ENCODE results near the gene STXBP6.
"Not testable (repeated sequence)": the region's sequence is repeated elsewhere in the genome, so short reads cannot be mapped to it uniquely, and the experiment has no call there.

Gene STXBP6

DNA sequence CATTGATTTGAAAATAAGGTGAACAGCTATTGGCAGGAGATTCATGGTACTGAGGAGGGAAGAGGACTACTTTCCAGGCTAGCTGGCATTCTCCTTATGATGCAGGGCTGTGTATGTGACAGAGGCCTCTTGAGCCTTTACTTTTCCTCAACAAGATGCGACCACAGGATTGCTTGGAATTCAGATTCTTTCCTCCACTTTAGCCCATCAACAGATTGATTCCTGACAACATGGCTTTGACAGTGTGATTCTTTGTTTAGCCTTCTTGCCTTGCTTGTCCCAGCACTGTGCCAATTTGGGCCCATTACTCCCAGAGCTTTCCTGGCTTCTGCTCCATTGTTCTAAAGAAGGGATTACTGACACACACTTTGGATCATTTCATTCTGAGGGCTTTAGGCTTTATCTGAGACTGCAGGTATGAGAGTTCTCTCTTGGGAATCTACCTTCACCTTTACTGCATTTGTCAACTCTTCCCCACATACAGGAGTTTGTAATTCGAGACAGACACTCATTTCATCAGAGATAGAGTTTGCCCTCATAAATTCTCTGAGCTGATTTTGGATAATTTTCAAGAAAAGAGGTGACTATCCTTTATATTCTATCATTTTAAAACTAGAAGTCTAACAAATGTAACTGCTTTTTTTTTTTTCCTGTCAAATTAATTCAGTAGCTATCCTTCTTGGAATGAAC is 209.6 kb downstream of the STXBP6 start:
- peak overlapping the region in 1 of 2 donors; percentile 34 for H3K27ac ChIP-seq (ENCODE audit: low read depth in 2 of 2, low read length in 2 of 2)
- no peaks in the 10 kb centered on the region for H3K9me3 ChIP-seq (ENCODE audit: control insufficient read depth in 2 of 2, low read length in 2 of 2)
- no peaks in the 10 kb centered on the region for H3K27me3 ChIP-seq (ENCODE audit: control insufficient read depth in 2 of 2, insufficient read depth in 2 of 2, low read length in 2 of 2)
- H3K9ac ChIP-seq (ENCODE audit: low read depth in 1 of 2, low read length in 2 of 2), result no peak overlapping the region
- peaks cover 15 to 41% of the 10 kb centered on the region in 2 donors for H3K4me1 ChIP-seq (ENCODE audit: control insufficient read depth in 2 of 2, insufficient read depth in 2 of 2, low read length in 2 of 2)
- H3K4me3 ChIP-seq (ENCODE audit: low read length in 2 of 2), result peak overlapping the region in 1 of 2 donors; percentile 1
- no peaks in the 10 kb centered on the region for H3K36me3 ChIP-seq (ENCODE audit: control insufficient read depth in 2 of 2, insufficient read depth in 2 of 2, low read length in 2 of 2)

DNA sequence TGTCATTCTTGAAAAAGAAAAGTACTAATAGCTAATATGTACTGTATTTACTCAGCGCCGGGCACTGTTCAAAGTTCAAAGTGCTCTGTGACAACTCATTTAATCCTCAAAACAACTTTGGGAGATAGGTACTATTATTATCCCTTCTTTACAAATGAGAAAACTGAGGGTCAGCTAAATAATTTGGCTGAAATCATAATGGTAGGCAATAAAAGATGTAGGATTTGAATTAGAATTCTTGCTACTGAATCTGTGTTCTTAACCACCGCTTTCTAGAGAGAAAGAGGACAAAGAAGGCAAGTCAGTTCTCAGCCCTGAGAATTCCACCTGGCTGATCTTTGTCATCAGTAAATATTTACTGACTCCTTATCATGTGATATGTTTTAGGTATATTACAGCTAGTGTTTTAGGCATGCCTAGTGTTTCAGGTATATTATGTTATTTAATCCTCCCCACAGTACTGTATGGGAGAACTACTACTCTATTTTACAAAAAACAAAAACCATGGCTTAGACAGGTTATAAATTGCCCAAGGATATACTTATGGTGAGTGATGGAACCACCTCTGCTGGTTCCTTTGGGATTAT is 210.2 kb downstream of the STXBP6 start:
- Histone ChIP-seq H3K27ac (ENCODE audit: low read depth in 2 of 2, low read length in 2 of 2) (peak overlapping the region in 1 of 2 donors; percentile 34), H3K9me3 (ENCODE audit: control insufficient read depth in 2 of 2, low read length in 2 of 2) (no peaks in the 10 kb centered on the region), H3K27me3 (ENCODE audit: control insufficient read depth in 2 of 2, insufficient read depth in 2 of 2, low read length in 2 of 2) (no peaks in the 10 kb centered on the region), H3K36me3 (ENCODE audit: control insufficient read depth in 2 of 2, insufficient read depth in 2 of 2, low read length in 2 of 2) (no peaks in the 10 kb centered on the region), H3K4me1 (ENCODE audit: control insufficient read depth in 2 of 2, insufficient read depth in 2 of 2, low read length in 2 of 2) (peaks cover 15 to 41% of the 10 kb centered on the region in 2 donors), H3K9ac (ENCODE audit: low read depth in 1 of 2, low read length in 2 of 2) (no peak overlapping the region), H3K4me3 (ENCODE audit: low read length in 2 of 2) (no peak overlapping the region)

DNA sequence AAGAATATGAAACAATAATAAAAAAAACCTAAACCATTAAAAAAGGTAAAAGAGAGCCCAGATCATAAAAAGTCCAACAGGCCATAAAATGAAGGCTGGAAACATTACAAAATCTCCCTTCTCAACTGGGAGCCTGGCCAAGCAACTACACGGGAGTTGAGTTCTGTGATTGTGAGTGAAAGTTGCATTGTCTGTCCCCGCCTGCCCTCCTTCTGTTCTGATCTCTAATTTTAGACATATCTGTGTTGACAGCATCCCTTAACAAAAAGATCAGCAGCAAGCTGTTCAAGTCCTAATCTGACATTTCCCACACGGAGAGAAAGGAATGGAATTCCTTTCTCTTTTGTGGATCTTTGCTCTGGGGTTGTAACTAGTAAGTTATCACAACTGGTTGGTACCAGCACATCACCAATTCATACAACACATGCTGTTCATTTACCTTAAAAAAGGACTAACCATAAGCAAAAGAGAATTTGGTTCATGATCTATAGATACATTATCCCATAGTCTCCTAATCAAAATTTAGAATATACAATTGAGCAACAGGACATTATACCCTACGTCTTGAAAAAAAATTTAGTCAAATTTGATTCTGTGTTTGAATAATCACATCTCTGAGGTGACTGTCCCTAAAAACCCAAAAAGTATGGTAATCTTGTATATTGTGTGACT is 210.9 kb downstream of the STXBP6 start:
- peaks cover 12 to 35% of the 10 kb centered on the region in 2 donors for H3K4me1 ChIP-seq (ENCODE audit: control insufficient read depth in 2 of 2, insufficient read depth in 2 of 2, low read length in 2 of 2)
- H3K27ac ChIP-seq (ENCODE audit: low read depth in 2 of 2, low read length in 2 of 2), result peak overlapping the region in 1 of 2 donors; percentile 63
- no peaks in the 10 kb centered on the region for H3K27me3 ChIP-seq (ENCODE audit: control insufficient read depth in 2 of 2, insufficient read depth in 2 of 2, low read length in 2 of 2)
- peak overlapping the region in 1 of 2 donors; percentile 10 for H3K9ac ChIP-seq (ENCODE audit: low read depth in 1 of 2, low read length in 2 of 2)
- no peaks in the 10 kb centered on the region for H3K9me3 ChIP-seq (ENCODE audit: control insufficient read depth in 2 of 2, low read length in 2 of 2)
- peak overlapping the region; percentile 1 to 17 for H3K4me3 ChIP-seq (ENCODE audit: low read length in 2 of 2)
- H3K36me3 ChIP-seq (ENCODE audit: control insufficient read depth in 2 of 2, insufficient read depth in 2 of 2, low read length in 2 of 2), result no peaks in the 10 kb centered on the region

DNA sequence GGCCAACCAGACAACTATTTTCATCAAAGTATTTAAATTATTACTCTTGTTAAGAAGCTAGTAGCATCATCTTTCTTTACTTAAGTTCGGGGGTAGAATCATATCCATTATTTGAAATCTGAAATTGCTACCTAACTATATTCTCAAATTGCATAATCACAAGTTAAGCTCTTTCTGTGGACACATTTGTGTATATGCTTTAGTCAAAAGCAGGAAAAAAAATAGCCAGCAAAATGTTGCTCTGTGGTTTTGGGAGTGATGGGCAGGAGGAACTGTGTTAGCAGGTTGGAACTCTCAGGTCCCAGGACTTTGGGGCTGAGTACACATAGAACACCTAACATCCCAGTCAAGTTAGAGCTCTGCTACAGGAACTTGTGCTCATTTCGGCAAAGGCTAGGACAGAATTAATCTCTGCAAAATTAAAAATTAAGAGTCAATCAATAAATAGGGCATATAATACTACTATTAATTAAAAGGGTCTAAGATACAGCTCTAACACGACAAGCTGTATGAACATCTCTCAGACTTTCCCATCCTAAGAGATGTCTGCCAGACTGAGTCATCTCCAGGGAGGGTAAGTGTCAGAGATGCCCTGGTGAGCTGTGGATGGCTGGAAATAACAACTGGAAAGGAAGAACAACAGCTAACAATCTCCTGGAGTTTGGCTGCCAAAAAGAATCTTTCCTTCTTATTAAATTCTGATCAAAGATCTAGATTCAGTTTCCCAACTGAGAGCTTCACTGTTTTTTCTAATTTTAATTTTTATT is 212.5 kb downstream of the STXBP6 start:
- Histone ChIP-seq H3K9ac (ENCODE audit: low read depth in 1 of 2, low read length in 2 of 2) (no peak overlapping the region), H3K4me1 (ENCODE audit: control insufficient read depth in 2 of 2, insufficient read depth in 2 of 2, low read length in 2 of 2) (peaks cover 6 to 26% of the 10 kb centered on the region in 2 donors), H3K9me3 (ENCODE audit: control insufficient read depth in 2 of 2, low read length in 2 of 2) (no peaks in the 10 kb centered on the region), H3K4me3 (ENCODE audit: low read length in 2 of 2) (no peak overlapping the region), H3K36me3 (ENCODE audit: control insufficient read depth in 2 of 2, insufficient read depth in 2 of 2, low read length in 2 of 2) (no peaks in the 10 kb centered on the region), H3K27me3 (ENCODE audit: control insufficient read depth in 2 of 2, insufficient read depth in 2 of 2, low read length in 2 of 2) (no peaks in the 10 kb centered on the region), H3K27ac (ENCODE audit: low read depth in 2 of 2, low read length in 2 of 2) (no peak overlapping the region)

DNA sequence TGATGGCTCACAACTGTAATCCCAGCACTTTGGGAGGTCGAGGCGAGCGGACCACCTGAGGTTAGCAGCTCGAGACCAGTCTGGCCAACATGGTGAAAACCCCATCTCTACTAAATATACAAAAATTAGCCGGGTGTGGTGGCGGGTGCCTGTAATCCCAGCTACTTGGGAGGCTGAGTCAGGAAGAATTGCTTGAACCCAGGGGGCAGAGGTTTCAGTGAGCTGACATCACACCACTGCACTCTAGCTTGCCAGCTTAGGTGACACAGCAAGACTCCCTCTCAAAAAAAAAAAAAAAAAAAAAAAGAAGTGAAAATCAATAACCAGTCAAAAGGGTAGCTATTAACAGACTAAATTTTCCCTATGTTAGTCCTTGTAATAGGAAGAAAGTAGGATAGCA is 213.6 kb downstream of the STXBP6 start:
- not testable (repeated sequence) for H3K27me3 ChIP-seq (ENCODE audit: control insufficient read depth in 2 of 2, insufficient read depth in 2 of 2, low read length in 2 of 2); H3K4me3 ChIP-seq (ENCODE audit: low read length in 2 of 2); H3K27ac ChIP-seq (ENCODE audit: low read depth in 2 of 2, low read length in 2 of 2); H3K36me3 ChIP-seq (ENCODE audit: control insufficient read depth in 2 of 2, insufficient read depth in 2 of 2, low read length in 2 of 2); H3K9me3 ChIP-seq (ENCODE audit: control insufficient read depth in 2 of 2, low read length in 2 of 2); H3K9ac ChIP-seq (ENCODE audit: low read depth in 1 of 2, low read length in 2 of 2)
- peaks cover 6 to 19% of the 10 kb centered on the region in 2 donors for H3K4me1 ChIP-seq (ENCODE audit: control insufficient read depth in 2 of 2, insufficient read depth in 2 of 2, low read length in 2 of 2)

DNA sequence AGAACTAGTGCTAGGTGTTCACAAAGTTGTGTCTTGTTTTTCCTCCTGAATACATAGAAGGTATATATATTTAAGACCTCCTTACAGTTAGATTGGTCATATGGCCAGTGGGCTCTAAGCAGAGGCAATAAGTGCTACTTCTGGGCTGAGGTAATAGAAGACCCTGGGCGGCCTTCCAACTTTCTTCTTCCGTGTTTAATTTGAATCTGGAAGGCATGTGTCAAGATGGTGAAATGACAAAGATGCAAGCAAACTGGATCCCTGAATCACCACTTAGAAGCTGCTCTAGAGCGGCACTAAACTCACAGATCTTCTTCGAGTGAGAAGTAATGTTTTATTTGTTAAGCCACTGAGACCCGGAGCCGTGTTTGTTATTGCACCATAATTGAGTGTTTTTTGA is 215.0 kb downstream of the STXBP6 start:
- H3K4me3 ChIP-seq (ENCODE audit: low read length in 2 of 2), result no peak overlapping the region
- H3K9me3 ChIP-seq (ENCODE audit: control insufficient read depth in 2 of 2, low read length in 2 of 2), result no peaks in the 10 kb centered on the region
- no peak overlapping the region for H3K27ac ChIP-seq (ENCODE audit: low read depth in 2 of 2, low read length in 2 of 2)
- no peak overlapping the region for H3K9ac ChIP-seq (ENCODE audit: low read depth in 1 of 2, low read length in 2 of 2)
- H3K4me1 ChIP-seq (ENCODE audit: control insufficient read depth in 2 of 2, insufficient read depth in 2 of 2, low read length in 2 of 2), result peaks cover 1 to 14% of the 10 kb centered on the region in 2 donors
- H3K27me3 ChIP-seq (ENCODE audit: control insufficient read depth in 2 of 2, insufficient read depth in 2 of 2, low read length in 2 of 2), result no peaks in the 10 kb centered on the region
- H3K36me3 ChIP-seq (ENCODE audit: control insufficient read depth in 2 of 2, insufficient read depth in 2 of 2, low read length in 2 of 2), result no peaks in the 10 kb centered on the region

DNA sequence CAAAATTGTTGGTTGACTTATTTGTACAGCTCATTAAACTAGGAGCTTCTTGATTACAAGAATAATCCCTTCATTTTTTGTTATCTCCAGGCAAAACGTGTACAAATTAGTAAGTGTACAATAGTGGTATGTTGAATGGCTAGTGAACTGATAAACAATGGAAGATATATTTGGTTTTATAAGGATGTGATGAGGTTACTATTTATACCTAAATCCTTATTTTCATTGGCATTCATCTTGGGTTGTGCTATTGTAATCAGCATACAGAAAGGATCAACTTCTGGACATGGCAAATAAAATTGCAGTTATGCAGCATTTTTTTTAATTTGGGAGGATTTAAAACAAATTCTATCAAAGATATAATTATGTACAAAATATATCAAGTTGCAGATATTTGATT is 216.6 kb downstream of the STXBP6 start:
- Histone ChIP-seq H3K9me3 (ENCODE audit: control insufficient read depth in 2 of 2, low read length in 2 of 2) (no peaks in the 10 kb centered on the region), H3K36me3 (ENCODE audit: control insufficient read depth in 2 of 2, insufficient read depth in 2 of 2, low read length in 2 of 2) (no peaks in the 10 kb centered on the region), H3K27ac (ENCODE audit: low read depth in 2 of 2, low read length in 2 of 2) (no peak overlapping the region), H3K9ac (ENCODE audit: low read depth in 1 of 2, low read length in 2 of 2) (no peak overlapping the region), H3K27me3 (ENCODE audit: control insufficient read depth in 2 of 2, insufficient read depth in 2 of 2, low read length in 2 of 2) (no peaks in the 10 kb centered on the region), H3K4me3 (ENCODE audit: low read length in 2 of 2) (no peak overlapping the region), H3K4me1 (ENCODE audit: control insufficient read depth in 2 of 2, insufficient read depth in 2 of 2, low read length in 2 of 2) (no peaks in the 10 kb centered on the region)

DNA sequence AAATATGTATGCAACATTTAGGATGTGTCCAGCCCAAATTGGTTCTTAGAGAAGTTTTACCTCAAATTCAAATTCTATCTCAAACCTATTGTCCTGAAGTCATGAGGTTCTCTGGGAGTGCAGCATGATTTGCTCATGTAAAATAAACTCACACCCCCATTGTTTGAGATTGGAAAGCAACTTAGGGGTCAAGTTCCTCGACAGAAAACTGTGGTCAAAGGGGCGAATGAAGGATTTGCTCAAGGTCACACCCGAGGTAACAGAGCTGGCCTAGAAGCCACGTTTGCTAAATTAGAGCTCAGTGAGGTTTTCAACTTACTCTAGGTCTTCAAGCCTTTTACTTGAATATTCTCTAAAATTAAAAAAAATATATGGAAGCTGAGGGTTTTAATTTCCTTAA is 218.3 kb downstream of the STXBP6 start:
- Histone ChIP-seq H3K4me3 (ENCODE audit: low read length in 2 of 2) (no peak overlapping the region), H3K9me3 (ENCODE audit: control insufficient read depth in 2 of 2, low read length in 2 of 2) (no peaks in the 10 kb centered on the region), H3K27me3 (ENCODE audit: control insufficient read depth in 2 of 2, insufficient read depth in 2 of 2, low read length in 2 of 2) (no peaks in the 10 kb centered on the region), H3K27ac (ENCODE audit: low read depth in 2 of 2, low read length in 2 of 2) (no peak overlapping the region), H3K9ac (ENCODE audit: low read depth in 1 of 2, low read length in 2 of 2) (no peak overlapping the region), H3K4me1 (ENCODE audit: control insufficient read depth in 2 of 2, insufficient read depth in 2 of 2, low read length in 2 of 2) (no peaks in the 10 kb centered on the region), H3K36me3 (ENCODE audit: control insufficient read depth in 2 of 2, insufficient read depth in 2 of 2, low read length in 2 of 2) (no peaks in the 10 kb centered on the region)

DNA sequence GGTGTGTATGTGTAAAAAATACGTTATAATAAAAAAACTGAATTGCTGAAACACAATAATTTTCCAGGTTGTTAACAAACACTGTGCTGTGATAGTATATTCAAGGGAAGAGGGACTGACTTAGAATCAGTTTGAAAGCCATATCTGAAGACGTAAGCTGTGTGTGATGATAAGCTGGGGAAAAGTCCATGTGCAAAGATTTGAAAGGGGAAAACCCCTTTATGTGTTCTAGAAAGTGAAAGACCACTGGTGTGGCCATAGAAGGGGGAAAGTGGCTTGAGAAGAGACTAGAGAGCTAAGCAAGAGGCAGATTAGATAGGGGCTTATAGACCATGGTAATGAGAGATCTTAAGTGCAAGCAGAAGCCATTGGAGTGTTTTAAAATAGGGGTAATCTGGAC is 220.1 kb downstream of the STXBP6 start:
- Histone ChIP-seq H3K36me3 (ENCODE audit: control insufficient read depth in 2 of 2, insufficient read depth in 2 of 2, low read length in 2 of 2) (no peaks in the 10 kb centered on the region), H3K4me1 (ENCODE audit: control insufficient read depth in 2 of 2, insufficient read depth in 2 of 2, low read length in 2 of 2) (no peaks in the 10 kb centered on the region)

DNA sequence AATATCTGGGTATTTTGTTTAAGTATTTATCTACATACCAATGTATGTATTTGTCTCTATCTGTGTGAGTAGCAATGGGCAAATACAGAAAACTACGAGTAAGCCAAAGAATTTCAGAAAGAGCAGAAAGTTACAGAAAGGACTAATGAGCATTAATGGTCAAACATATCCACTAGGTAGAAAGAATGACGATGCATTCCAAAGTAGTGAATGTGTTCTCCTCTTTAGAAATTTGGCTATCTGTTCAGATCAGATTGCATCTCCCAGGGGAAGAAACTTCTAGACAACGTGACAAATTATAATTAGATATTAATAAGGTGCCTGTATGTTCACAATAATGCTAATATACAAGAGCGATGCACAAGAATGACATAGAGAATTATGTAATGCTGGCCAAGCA is 221.5 kb downstream of the STXBP6 start:
- Histone ChIP-seq H3K9me3 (ENCODE audit: control insufficient read depth in 2 of 2, low read length in 2 of 2) (no peaks in the 10 kb centered on the region), H3K4me3 (ENCODE audit: low read length in 2 of 2) (no peak overlapping the region), H3K27me3 (ENCODE audit: control insufficient read depth in 2 of 2, insufficient read depth in 2 of 2, low read length in 2 of 2) (no peaks in the 10 kb centered on the region), H3K27ac (ENCODE audit: low read depth in 2 of 2, low read length in 2 of 2) (no peak overlapping the region), H3K4me1 (ENCODE audit: control insufficient read depth in 2 of 2, insufficient read depth in 2 of 2, low read length in 2 of 2) (no peaks in the 10 kb centered on the region), H3K36me3 (ENCODE audit: control insufficient read depth in 2 of 2, insufficient read depth in 2 of 2, low read length in 2 of 2) (no peaks in the 10 kb centered on the region), H3K9ac (ENCODE audit: low read depth in 1 of 2, low read length in 2 of 2) (no peak overlapping the region)

More for the DNA sequence above, 220.1 kb downstream of the STXBP6 start:
- Histone ChIP-seq H3K27ac (ENCODE audit: low read depth in 2 of 2, low read length in 2 of 2) (no peak overlapping the region), H3K27me3 (ENCODE audit: control insufficient read depth in 2 of 2, insufficient read depth in 2 of 2, low read length in 2 of 2) (no peaks in the 10 kb centered on the region), H3K4me3 (ENCODE audit: low read length in 2 of 2) (no peak overlapping the region), H3K9me3 (ENCODE audit: control insufficient read depth in 2 of 2, low read length in 2 of 2) (no peaks in the 10 kb centered on the region), H3K9ac (ENCODE audit: low read depth in 1 of 2, low read length in 2 of 2) (no peak overlapping the region)

All from mucosa of rectum (tissue), 2 donors.